ENCODE measurements around the gene LARP4B. TPM values are rescaled to one million over a fixed set of nuclear protein-coding genes. Genes with fewer than 3 reads are reported as not detected.
A peak's percentile ranks its signal among the peaks of the same experiment; 100 is the strongest.

Gene LARP4B
- total and polyA plus RNA-seq, 2 of the 13 experiments (the other 11 are each of a cell fraction or from before 2014, with no cell fraction given) = 19.5 to 30.2 TPM

DNA sequence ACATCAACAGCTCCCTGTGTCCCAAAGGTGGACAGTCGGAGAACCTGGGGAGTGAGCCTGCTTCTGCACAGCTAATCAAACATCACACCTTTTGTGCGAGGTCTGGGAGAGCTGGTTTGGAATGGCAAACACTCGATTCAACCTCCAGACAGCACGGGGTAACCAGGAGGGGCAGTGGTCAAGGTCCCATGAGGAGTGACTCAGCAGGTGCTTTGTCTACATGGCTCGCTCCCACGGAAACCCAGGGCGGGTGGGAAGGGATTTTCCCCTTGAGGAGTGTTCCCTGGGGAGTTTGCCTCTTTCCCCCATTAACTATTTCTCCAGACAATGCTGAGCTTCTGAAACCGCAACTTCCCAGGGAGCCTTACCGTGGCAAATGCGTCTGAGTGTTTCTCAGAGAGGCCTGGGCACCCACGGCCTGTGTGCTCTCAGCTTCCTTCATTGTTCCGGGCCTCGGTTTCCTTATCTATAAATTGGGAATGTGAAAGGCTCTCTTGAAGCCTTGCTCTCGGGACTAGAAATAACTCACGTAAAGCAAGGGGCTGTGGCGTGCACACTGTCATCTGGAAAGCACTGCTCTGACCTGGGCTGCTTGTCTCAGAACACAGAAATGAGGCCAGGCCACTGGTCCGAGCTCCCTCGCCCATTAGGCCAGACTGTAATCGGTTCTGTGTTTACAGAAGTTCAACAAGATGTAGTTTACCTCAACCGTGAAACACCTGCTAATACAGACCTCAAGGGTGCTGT is 42.7 kb upstream of the LARP4B start (continued):
- TF ChIP-seq, protein P1, sequence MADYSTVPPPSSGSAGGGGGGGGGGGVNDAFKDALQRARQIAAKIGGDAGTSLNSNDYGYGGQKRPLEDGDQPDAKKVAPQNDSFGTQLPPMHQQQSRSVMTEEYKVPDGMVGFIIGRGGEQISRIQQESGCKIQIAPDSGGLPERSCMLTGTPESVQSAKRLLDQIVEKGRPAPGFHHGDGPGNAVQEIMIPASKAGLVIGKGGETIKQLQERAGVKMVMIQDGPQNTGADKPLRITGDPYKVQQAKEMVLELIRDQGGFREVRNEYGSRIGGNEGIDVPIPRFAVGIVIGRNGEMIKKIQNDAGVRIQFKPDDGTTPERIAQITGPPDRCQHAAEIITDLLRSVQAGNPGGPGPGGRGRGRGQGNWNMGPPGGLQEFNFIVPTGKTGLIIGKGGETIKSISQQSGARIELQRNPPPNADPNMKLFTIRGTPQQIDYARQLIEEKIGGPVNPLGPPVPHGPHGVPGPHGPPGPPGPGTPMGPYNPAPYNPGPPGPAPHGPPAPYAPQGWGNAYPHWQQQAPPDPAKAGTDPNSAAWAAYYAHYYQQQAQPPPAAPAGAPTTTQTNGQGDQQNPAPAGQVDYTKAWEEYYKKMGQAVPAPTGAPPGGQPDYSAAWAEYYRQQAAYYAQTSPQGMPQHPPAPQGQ (CRISPR knock-in tag; IDR thresholded peaks at IDR 0.05; ENCODE audit: borderline replicate concordance) = no peak
- TF ChIP-seq HNF4G (IDR thresholded peaks at IDR 0.05; ENCODE audit: borderline replicate concordance, low read depth, low read length) (peak; percentile 73; the same call in 1 of the 2 replicates), HNF4G (CRISPR knock-in tag; IDR thresholded peaks at IDR 0.05; ENCODE audit: borderline replicate concordance, low read depth) (peak; percentile 80; the same call in 1 of the 2 replicates), NCOA2 (CRISPR knock-in tag; IDR thresholded peaks at IDR 0.05) (peak; percentile 77), SRY (CRISPR knock-in tag; IDR thresholded peaks at IDR 0.05) (no peak), POGZ (CRISPR knock-in tag; IDR thresholded peaks at IDR 0.05) (no peak), NFE2L1 (CRISPR knock-in tag; IDR thresholded peaks at IDR 0.05; ENCODE audit: borderline replicate concordance) (peak; percentile 92; the same call in 1 of the 2 replicates), GTF3A (CRISPR knock-in tag; conservative IDR thresholded peaks at IDR 0.05) (no peak), MATR3 (CRISPR knock-in tag; IDR thresholded peaks at IDR 0.05) (no peak), NR2C2 (CRISPR knock-in tag; IDR thresholded peaks at IDR 0.05; ENCODE audit: borderline replicate concordance) (peak; percentile 29; the same call in 1 of the 2 replicates), HOXD1 (CRISPR knock-in tag; IDR thresholded peaks at IDR 0.05) (no peak), POLR2A (IDR thresholded peaks at IDR 0.05; ENCODE audit: insufficient read depth in 1 of 2, low read depth in 2 of 2, low read length in 2 of 2) (no peak), ZNF761 (CRISPR knock-in tag; conservative IDR thresholded peaks at IDR 0.05) (no peak), CEBPG (CRISPR knock-in tag; IDR thresholded peaks at IDR 0.05) (no peak), ZNF431 (CRISPR knock-in tag; IDR thresholded peaks at IDR 0.05; ENCODE audit: borderline replicate concordance, low read depth) (0 out of 2 replicates have a peak, but pooled peaks have one; percentile 71), IRX3 (CRISPR knock-in tag; IDR thresholded peaks at IDR 0.05; ENCODE audit: borderline replicate concordance, low read depth) (0 out of 2 replicates have a peak, but pooled peaks have one; percentile 65), NBN (conservative IDR thresholded peaks at IDR 0.05) (no peak), ZNF768 (CRISPR knock-in tag; IDR thresholded peaks at IDR 0.05) (peak; percentile 44; the same call in 1 of the 2 replicates)
- TF ChIP-seq, protein P2, sequence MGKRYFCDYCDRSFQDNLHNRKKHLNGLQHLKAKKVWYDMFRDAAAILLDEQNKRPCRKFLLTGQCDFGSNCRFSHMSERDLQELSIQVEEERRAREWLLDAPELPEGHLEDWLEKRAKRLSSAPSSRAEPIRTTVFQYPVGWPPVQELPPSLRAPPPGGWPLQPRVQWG (CRISPR knock-in tag; IDR thresholded peaks at IDR 0.05; ENCODE audit: borderline replicate concordance, low read depth) = no peak
- TF ChIP-seq, protein P3, sequence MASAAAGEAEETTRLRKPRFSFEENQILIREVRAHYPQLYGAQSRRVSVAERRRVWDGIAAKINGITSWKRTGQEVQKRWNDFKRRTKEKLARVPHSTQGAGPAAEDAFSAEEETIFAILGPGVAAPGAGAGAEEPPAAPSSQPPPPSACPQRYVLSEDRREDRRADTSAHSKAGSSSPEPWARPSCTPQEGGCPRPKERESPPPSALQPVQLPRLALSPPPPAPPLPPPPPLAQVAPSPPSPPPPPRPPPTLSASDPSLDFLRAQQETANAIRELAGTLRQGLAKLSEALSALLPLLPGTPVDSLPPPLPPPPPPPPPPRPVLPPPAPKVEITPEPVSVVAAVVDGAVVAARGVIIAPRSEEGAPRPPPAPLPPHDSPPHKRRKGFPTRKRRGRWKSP (CRISPR knock-in tag; IDR thresholded peaks at IDR 0.05) = no peak
- TF ChIP-seq, protein P4, sequence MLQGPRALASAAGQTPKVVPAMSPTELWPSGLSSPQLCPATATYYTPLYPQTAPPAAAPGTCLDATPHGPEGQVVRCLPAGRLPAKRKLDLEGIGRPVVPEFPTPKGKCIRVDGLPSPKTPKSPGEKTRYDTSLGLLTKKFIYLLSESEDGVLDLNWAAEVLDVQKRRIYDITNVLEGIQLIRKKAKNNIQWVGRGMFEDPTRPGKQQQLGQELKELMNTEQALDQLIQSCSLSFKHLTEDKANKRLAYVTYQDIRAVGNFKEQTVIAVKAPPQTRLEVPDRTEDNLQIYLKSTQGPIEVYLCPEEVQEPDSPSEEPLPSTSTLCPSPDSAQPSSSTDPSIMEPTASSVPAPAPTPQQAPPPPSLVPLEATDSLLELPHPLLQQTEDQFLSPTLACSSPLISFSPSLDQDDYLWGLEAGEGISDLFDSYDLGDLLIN (CRISPR knock-in tag; IDR thresholded peaks at IDR 0.05; ENCODE audit: borderline replicate concordance) = no peak
- TF ChIP-seq, protein P5, sequence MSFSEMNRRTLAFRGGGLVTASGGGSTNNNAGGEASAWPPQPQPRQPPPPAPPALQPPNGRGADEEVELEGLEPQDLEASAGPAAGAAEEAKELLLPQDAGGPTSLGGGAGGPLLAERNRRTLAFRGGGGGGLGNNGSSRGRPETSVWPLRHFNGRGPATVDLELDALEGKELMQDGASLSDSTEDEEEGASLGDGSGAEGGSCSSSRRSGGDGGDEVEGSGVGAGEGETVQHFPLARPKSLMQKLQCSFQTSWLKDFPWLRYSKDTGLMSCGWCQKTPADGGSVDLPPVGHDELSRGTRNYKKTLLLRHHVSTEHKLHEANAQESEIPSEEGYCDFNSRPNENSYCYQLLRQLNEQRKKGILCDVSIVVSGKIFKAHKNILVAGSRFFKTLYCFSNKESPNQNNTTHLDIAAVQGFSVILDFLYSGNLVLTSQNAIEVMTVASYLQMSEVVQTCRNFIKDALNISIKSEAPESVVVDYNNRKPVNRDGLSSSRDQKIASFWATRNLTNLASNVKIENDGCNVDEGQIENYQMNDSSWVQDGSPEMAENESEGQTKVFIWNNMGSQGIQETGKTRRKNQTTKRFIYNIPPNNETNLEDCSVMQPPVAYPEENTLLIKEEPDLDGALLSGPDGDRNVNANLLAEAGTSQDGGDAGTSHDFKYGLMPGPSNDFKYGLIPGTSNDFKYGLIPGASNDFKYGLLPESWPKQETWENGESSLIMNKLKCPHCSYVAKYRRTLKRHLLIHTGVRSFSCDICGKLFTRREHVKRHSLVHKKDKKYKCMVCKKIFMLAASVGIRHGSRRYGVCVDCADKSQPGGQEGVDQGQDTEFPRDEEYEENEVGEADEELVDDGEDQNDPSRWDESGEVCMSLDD (CRISPR knock-in tag; IDR thresholded peaks at IDR 0.05; ENCODE audit: borderline replicate concordance) = no peak
